Muscle layer of duodenum (tissue), 2 donors: ENCODE data around the gene NCAM1.

Source experiments
- H3K27ac ChIP-seq: one replicate; pipeline ENCODE4 v1.7.0; 2013; ENCODE audit warnings: mild to moderate bottlenecking, low read length
- H3K27me3 ChIP-seq: one replicate; pipeline ENCODE4 v1.7.0; 2013; ENCODE audit warnings: low read depth, mild to moderate bottlenecking, control low read depth, low read length
- H3K36me3 ChIP-seq, 2 donors: one replicate each; pipeline ENCODE4 v1.7.0; 2013; ENCODE audit warnings: low read length in 2 of 2, control low read depth in 1 of 2, mild to moderate bottlenecking in 1 of 2; ENCODE audit not compliant: insufficient read depth in 2 of 2, control insufficient read depth in 1 of 2
- H3K4me1 ChIP-seq, 2 donors: one replicate each; pipeline ENCODE4 v1.7.0; 2013; ENCODE audit warnings: low read length in 2 of 2, mild to moderate bottlenecking in 2 of 2, control low read depth in 1 of 2, moderate library complexity in 1 of 2; ENCODE audit not compliant: insufficient read depth in 2 of 2, control insufficient read depth in 1 of 2
- H3K4me3 ChIP-seq, 2 donors: one replicate each; pipeline ENCODE4 v1.7.0; 2013; ENCODE audit warnings: low read length in 2 of 2, low read depth in 1 of 2, mild to moderate bottlenecking in 1 of 2
- H3K9me3 ChIP-seq, 2 donors: one replicate each; pipeline ENCODE4 v1.7.0; 2013; ENCODE audit warnings: low read length in 2 of 2, control low read depth in 1 of 2, mild to moderate bottlenecking in 1 of 2; ENCODE audit not compliant: control insufficient read depth in 1 of 2
- donor health status: healthy.

NCAM1 gene

DNA sequence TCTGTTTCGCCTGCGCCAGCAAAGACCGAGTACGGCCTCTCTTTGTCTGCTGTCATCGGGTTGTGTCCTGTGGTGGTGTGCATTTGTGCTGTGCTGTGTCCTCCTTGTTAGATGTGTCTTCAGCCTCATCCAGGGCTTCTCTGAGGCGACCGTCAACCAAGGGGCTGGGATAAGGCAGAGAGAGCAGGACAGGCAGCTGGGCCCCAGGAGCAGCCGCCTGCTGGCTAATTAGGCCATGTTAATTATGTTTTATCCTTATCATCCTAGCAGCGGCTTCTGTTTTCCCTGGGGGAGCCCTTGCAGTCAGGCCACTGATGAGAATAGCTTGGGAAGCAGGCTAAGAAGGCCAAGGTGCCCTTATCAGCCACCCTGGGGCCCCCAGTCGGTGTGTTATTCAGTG lies 312.5 kb downstream of the NCAM1 start:
- Histone ChIP-seq H3K4me3 (no peak overlapping the region), H3K36me3 (no peaks in the 10 kb centered on the region), H3K27me3 (no peaks in the 10 kb centered on the region), H3K27ac (no peak overlapping the region), H3K4me1 (no peaks in the 10 kb centered on the region), H3K9me3 (no peaks in the 10 kb centered on the region)

GRCh38 chr11:113274713-113275582 lies 313.7 kb downstream of the NCAM1 start:
- H3K36me3 ChIP-seq, result no peaks in the 10 kb centered on the region

GRCh38 chr11:113275602-113276001 lies 314.4 kb downstream of the NCAM1 start:
- no peaks in the 10 kb centered on the region for H3K9me3 ChIP-seq
- H3K36me3 ChIP-seq, result no peaks in the 10 kb centered on the region
- H3K4me3 ChIP-seq, result no peak overlapping the region
- no peaks in the 10 kb centered on the region for H3K4me1 ChIP-seq
- no peaks in the 10 kb centered on the region for H3K27me3 ChIP-seq
- H3K27ac ChIP-seq, result no peak overlapping the region

More at GRCh38 chr11:113274713-113275582, 313.7 kb downstream of the NCAM1 start:
- H3K9me3 ChIP-seq, result no peaks in the 10 kb centered on the region
- H3K4me3 ChIP-seq, result no peak overlapping the region
- H3K4me1 ChIP-seq, result no peaks in the 10 kb centered on the region
- H3K27me3 ChIP-seq, result no peaks in the 10 kb centered on the region
- H3K27ac ChIP-seq, result no peak overlapping the region

- no peaks in the 10 kb centered on the region for H3K9me3 ChIP-seq
- H3K4me1 ChIP-seq, result no peaks in the 10 kb centered on the region
- H3K36me3 ChIP-seq, result no peaks in the 10 kb centered on the region
- H3K4me3 ChIP-seq, result no peak overlapping the region
- no peak overlapping the region for H3K27ac ChIP-seq
- H3K27me3 ChIP-seq, result no peaks in the 10 kb centered on the region
Observed at GRCh38 chr11:113276466-113276865, 315.2 kb downstream of the NCAM1 start.

DNA sequence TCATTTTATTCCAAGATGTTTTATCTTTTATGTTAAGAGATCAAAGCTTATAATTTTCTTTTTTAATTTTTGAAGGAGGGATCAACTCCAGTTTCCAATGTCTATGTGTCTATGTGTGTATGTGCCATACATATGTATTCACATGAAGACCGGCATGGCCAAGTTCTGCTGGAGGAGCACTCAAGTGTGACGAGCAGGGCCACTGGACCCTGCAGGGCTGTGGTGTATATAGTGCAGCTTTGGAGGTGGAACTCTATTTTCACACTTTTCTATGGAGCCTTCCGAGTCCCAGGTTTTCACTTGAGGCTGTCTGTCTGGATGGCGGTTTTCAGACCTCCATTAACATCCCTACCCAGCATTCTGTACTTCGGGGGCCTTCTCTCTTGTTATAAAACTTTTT lies 316.7 kb downstream of the NCAM1 start:
- no peaks in the 10 kb centered on the region for H3K9me3 ChIP-seq
- no peaks in the 10 kb centered on the region for H3K36me3 ChIP-seq
- no peak overlapping the region for H3K27ac ChIP-seq
- H3K27me3 ChIP-seq, result no peaks in the 10 kb centered on the region
- no peak overlapping the region for H3K4me3 ChIP-seq
- no peaks in the 10 kb centered on the region for H3K4me1 ChIP-seq

DNA sequence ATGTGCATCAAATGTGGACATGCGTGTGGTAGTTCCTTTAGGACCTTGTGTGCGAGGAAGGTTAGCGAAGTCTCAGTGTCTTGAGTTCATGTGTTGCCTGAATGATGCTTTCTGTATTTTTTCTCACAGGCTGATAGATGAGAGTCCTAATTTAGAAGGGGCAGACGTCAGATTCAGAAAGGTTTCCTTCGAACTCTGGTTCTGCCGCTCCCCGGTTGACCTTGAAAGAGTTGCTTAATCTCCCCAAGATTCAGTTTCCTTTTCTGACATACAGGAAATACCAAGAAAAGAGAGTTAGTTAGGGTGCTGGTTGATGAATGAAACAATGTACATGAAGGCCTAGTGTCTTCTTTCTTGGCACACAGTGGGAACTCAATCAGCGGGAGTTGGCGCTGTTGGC lies 317.3 kb downstream of the NCAM1 start:
- Histone ChIP-seq H3K4me1 (no peaks in the 10 kb centered on the region), H3K36me3 (no peaks in the 10 kb centered on the region), H3K9me3 (no peaks in the 10 kb centered on the region), H3K4me3 (no peak overlapping the region), H3K27me3 (no peaks in the 10 kb centered on the region), H3K27ac (no peak overlapping the region)

- no peaks in the 10 kb centered on the region for H3K9me3 ChIP-seq
Observed at GRCh38 chr11:113278925-113279324, 317.7 kb downstream of the NCAM1 start.

DNA sequence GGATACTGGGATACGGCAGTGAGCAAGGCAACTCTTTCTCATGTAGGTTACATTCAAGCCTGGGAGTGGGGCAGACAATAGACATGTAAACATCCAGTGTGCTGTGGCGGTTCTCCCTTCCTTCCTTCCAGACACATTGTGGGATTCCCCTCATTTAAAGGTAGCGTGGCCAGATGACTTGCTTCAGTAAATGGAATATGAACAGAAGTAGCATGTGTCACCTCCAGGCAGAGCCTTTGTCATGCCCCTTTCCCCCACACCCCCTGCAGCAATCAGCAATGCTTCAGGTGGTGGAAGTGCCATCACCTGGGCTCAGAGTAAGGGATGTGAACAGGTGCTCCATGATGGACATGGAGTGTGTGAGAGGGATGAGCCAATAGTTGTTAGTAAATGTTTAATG lies 318.4 kb downstream of the NCAM1 start:
- Histone ChIP-seq H3K4me3 (no peak overlapping the region), H3K4me1 (no peaks in the 10 kb centered on the region), H3K27ac (no peak overlapping the region), H3K9me3 (no peaks in the 10 kb centered on the region), H3K27me3 (no peaks in the 10 kb centered on the region), H3K36me3 (no peaks in the 10 kb centered on the region)

More at GRCh38 chr11:113278925-113279324, 317.7 kb downstream of the NCAM1 start:
- Histone ChIP-seq H3K27ac (no peak overlapping the region), H3K27me3 (no peaks in the 10 kb centered on the region), H3K36me3 (no peaks in the 10 kb centered on the region), H3K4me1 (no peaks in the 10 kb centered on the region), H3K4me3 (no peak overlapping the region)

- Histone ChIP-seq H3K27ac (no peak overlapping the region), H3K4me3 (no peak overlapping the region), H3K27me3 (no peaks in the 10 kb centered on the region), H3K36me3 (no peaks in the 10 kb centered on the region), H3K4me1 (no peaks in the 10 kb centered on the region), H3K9me3 (no peaks in the 10 kb centered on the region)
Observed at GRCh38 chr11:113281052-113281725, 320.0 kb downstream of the NCAM1 start.

GRCh38 chr11:113282898-113283437 lies 321.7 kb downstream of the NCAM1 start:
- Histone ChIP-seq H3K9me3 (no peaks in the 10 kb centered on the region), H3K4me3 (no peak overlapping the region), H3K27me3 (no peaks in the 10 kb centered on the region), H3K4me1 (peaks cover 0 to 7% of the 10 kb centered on the region in 2 donors), H3K27ac (no peak overlapping the region), H3K36me3 (no peaks in the 10 kb centered on the region)

DNA sequence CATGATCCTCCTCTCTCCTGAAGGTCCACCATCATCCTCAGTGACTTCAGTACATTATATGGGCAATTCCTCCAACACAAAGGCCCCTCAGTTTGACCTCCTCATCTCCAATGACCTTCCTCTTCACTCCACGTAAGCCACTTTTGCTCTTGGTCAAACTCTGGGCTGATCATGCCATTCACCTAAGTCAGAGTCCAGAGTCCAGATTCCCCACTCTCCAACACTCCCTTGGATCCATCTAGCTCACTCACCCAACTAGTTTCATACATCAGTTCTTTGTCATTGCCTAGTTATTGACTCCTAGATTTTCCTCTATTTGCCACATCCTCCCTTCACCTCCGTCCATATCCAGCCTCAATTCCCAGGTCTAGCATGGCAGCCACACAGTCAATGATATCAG lies 322.7 kb downstream of the NCAM1 start:
- H3K4me3 ChIP-seq, result no peak overlapping the region
- no peaks in the 10 kb centered on the region for H3K9me3 ChIP-seq
- H3K27ac ChIP-seq, result no peak overlapping the region
- H3K27me3 ChIP-seq, result no peaks in the 10 kb centered on the region
- H3K36me3 ChIP-seq, result no peaks in the 10 kb centered on the region
- H3K4me1 ChIP-seq, result peaks cover 0 to 7% of the 10 kb centered on the region in 2 donors
